K562 (cell line): ENCODE results near the gene KRTAP13-4. TPM values are rescaled to one million over a fixed set of nuclear protein-coding genes. Genes with fewer than 3 reads are reported as not detected.

Source experiments
- ATAC-seq: fragments of 200-7000 bp; cut with Tn5 transposase; 3 replicates; pipeline ENCODE4 v1.9.1; 2020; ENCODE audit warnings: moderate library complexity
- BruUV-seq: library from RNA; stranded (reverse); fragments of 400-500 nt; replicated peaks from 2 replicates; lab custom pipeline; 2021; lab: Mats Ljungman, UMichigan
- CTCF ChIA-PET: fragments of 300-600 bp; formaldehyde crosslinking; extraction: SDS; loops from one replicate; lab custom pipeline; 2021; ENCODE audit warnings: low intra/inter-chr PET ratio; lab: Yijun Ruan, JAX
- POLR2A ChIA-PET: fragments of 300-600, 350-650 bp; sonication (Branson Sonifier 250); formaldehyde crosslinking; extraction: SDS; loops from one replicate; lab custom pipeline; 2021; ENCODE audit warnings: antibody characterized with exemption, inconsistent platforms; lab: Yijun Ruan, JAX
- DNase-seq, 4 experiments: peaks; one replicate each; pipeline versions ENCODE4 v3.0.0 to v3.0.0-alpha.2; 2011 to 2018; ENCODE audit warnings: low spot score in 3 of 4, mixed read lengths in 3 of 4; ENCODE audit errors: extremely low read depth in 1 of 4
- FAIRE-seq: peaks from 2 replicates; lab custom pipeline; 2011; peaks lifted over from hg19 to GRCh38; lab: Jason Lieb, UNC
- H2AFZ ChIP-seq: 2 replicates; pipeline ENCODE4 v1.6.0; 2011; ENCODE audit warnings: low read depth, low read length, control low read depth, inconsistent platforms
- H3K27ac ChIP-seq: fragments of 200-600 bp; 3 replicates; pipeline ENCODE4 v1.8.0; 2011; ENCODE audit warnings: low read depth, mild to moderate bottlenecking, control low read depth, inconsistent platforms, low read length, moderate library complexity, mixed read lengths; ENCODE audit errors: extremely low read depth
- H3K27me3 ChIP-seq, 2 experiments: fragments of 300-600 bp in 1 of 2; 2 replicates in 1 of 2; 3 replicates in 1 of 2; pipeline versions ENCODE4 v1.6.0 to v1.8.0; 2011; ENCODE audit warnings: inconsistent platforms in 2 of 2, low read length in 2 of 2, mild to moderate bottlenecking in 1 of 2, mixed read lengths in 1 of 2, moderate library complexity in 1 of 2; ENCODE audit not compliant: control insufficient read depth in 2 of 2, insufficient read depth in 2 of 2
- H3K36me3 ChIP-seq: fragments of 300-600 bp; 3 replicates; pipeline ENCODE4 v1.8.0; 2011; ENCODE audit warnings: mild to moderate bottlenecking, low read length, inconsistent platforms; ENCODE audit not compliant: control insufficient read depth, insufficient read depth
- H3K4me1 ChIP-seq, 2 experiments: fragments of 200-600 bp in 1 of 2; replicated peaks in 1 of 2; 2 replicates in 1 of 2; 3 replicates in 1 of 2; pipeline versions ENCODE4 v1.5.1 to v1.8.0; 2011; ENCODE audit warnings: inconsistent platforms in 2 of 2, low read length in 2 of 2, mild to moderate bottlenecking in 1 of 2, mixed read lengths in 1 of 2, moderate library complexity in 1 of 2; ENCODE audit not compliant: control insufficient read depth in 2 of 2, insufficient read depth in 2 of 2
- H3K4me2 ChIP-seq: 2 replicates; pipeline ENCODE4 v1.6.1; 2011; ENCODE audit warnings: low read length, control low read depth, inconsistent platforms, mixed read lengths; ENCODE audit not compliant: insufficient read depth
- H3K4me3 ChIP-seq: fragments of 200-600 bp; sonication (generic), shearing (Covaris generic); 2 replicates; pipeline ENCODE4 v1.5.1; 2016; ENCODE audit warnings: control low read depth, inconsistent platforms
- H3K79me2 ChIP-seq: fragments of 200-600 bp; 3 replicates; pipeline ENCODE4 v1.8.0; 2011; ENCODE audit warnings: low read length, inconsistent platforms; ENCODE audit not compliant: control insufficient read depth, insufficient read depth
- H3K9ac ChIP-seq, 2 experiments: 2 replicates each; pipeline versions ENCODE4 v1.6.0 to v1.6.1; 2011; ENCODE audit warnings: low read depth in 2 of 2, low read length in 2 of 2, control low read depth in 1 of 2, inconsistent platforms in 1 of 2, mild to moderate bottlenecking in 1 of 2, mixed read lengths in 1 of 2; ENCODE audit not compliant: insufficient read depth in 1 of 2
- H3K9me1 ChIP-seq: one replicate; pipeline ENCODE4 v1.6.0; 2011; ENCODE audit warnings: inconsistent platforms, mild to moderate bottlenecking, low read length, moderate library complexity; ENCODE audit not compliant: control insufficient read depth, insufficient read depth
- H3K9me3 ChIP-seq: replicated peaks from 2 replicates; pipeline ENCODE4 v1.5.1; 2011; ENCODE audit warnings: low read depth, low read length, inconsistent platforms; ENCODE audit not compliant: control insufficient read depth, insufficient read depth
- H4K20me1 ChIP-seq: replicated peaks from 2 replicates; pipeline ENCODE4 v1.6.1; 2011; ENCODE audit warnings: low read length, inconsistent platforms, mixed read lengths; ENCODE audit not compliant: control insufficient read depth, insufficient read depth
- BCL6 ChIP-seq: fragments of 250-450 bp; sonication (Bioruptor Pico); IDR thresholded peaks from 2 replicates; pipeline ENCODE4 v1.4.0; 2020
- BMI1 ChIP-seq: fragments of 150-350 bp; IDR thresholded peaks from 2 replicates; pipeline ENCODE4 v1.6.1; 2014; ENCODE audit warnings: low read length
- DDX20 ChIP-seq: fragments of 450-650 bp; IDR thresholded peaks from 2 replicates; pipeline ENCODE4 v1.6.1; 2016; ENCODE audit warnings: missing genetic modification characterization, low read depth, mild to moderate bottlenecking, missing compliant biosample characterization, moderate library complexity
- FOXJ2 ChIP-seq: fragments of 200-800 bp; sonication (Bioruptor generic); IDR thresholded peaks from 2 replicates; pipeline ENCODE4 v1.6.1; 2016; ENCODE audit warnings: missing genetic modification characterization, missing compliant biosample characterization
- KAT2B ChIP-seq: IDR thresholded peaks from one replicate; pipeline ENCODE4 v1.6.1; 2012; ENCODE audit warnings: low read depth, mild to moderate bottlenecking, control low read depth, inconsistent platforms, low read length, moderate library complexity
- MCM2 ChIP-seq: fragments of 450-650 bp; IDR thresholded peaks from 2 replicates; pipeline ENCODE4 v1.6.1; 2017; ENCODE audit warnings: low read depth, mild to moderate bottlenecking
- MTF1 ChIP-seq: fragments of 250-450 bp; sonication (Bioruptor Pico); IDR thresholded peaks from 2 replicates; pipeline ENCODE4 v1.9.0; 2021; ENCODE audit warnings: moderate library complexity, mild to moderate bottlenecking, inconsistent platforms, borderline replicate concordance
- MXI1 ChIP-seq: IDR thresholded peaks from 2 replicates; pipeline ENCODE4 v1.6.1; 2011; ENCODE audit warnings: low read depth, mild to moderate bottlenecking, improper control_type of control experiment, low read length
- PHB ChIP-seq: fragments of 250-450 bp; sonication (Bioruptor Pico); IDR thresholded peaks from 2 replicates; pipeline ENCODE4 v1.5.0; 2021
- RUNX1 ChIP-seq: sonication (generic); IDR thresholded peaks from 2 replicates; pipeline ENCODE4 v1.6.1; 2016; ENCODE audit warnings: antibody characterized with exemption, low read depth
- SNIP1 ChIP-seq: fragments of 450-650 bp; IDR thresholded peaks from 2 replicates; pipeline ENCODE4 v1.7.1; 2017; ENCODE audit warnings: low read depth, mild to moderate bottlenecking
- ZBTB8A ChIP-seq: fragments of 450-650 bp; IDR thresholded peaks from 2 replicates; pipeline ENCODE4 v1.6.1; 2018; ENCODE audit warnings: mild to moderate bottlenecking, moderate library complexity; ENCODE audit not compliant: partially characterized antibody
- ZNF212 ChIP-seq: fragments of 450-650 bp; formaldehyde crosslinking; IDR thresholded peaks from 2 replicates; pipeline ENCODE4 v1.4.0; 2020; ENCODE audit warnings: mild to moderate bottlenecking
- WGBS: fragments of 100-300 bp; shearing (Covaris generic); methylation state at CpG from one replicate; pipeline ENCODE4 v1.1.6; 2016; ENCODE audit warnings: low coverage, mixed read lengths; ENCODE audit not compliant: insufficient coverage; ENCODE audit errors: missing lambda C conversion rate; 5-methylcytosine and 5-hydroxymethylcytosine counted together
- in situ Hi-C: fragments of 300-500 bp; cut with MboI; formaldehyde crosslinking; loops from 4 replicates; pipeline ENCODE4 v1.15.0; 2018; ENCODE audit warnings: inconsistent platforms, mixed read lengths
- intact Hi-C: fragments of 100-400 bp; cut with micrococcal nuclease; formaldehyde crosslinking; loops from 2 replicates; pipeline ENCODE4 v1.14.2; 2022
- polyA plus RNA-seq, 8 experiments: library from polyadenylated mRNA; depleted of rRNA in 4 of 8; stranded (reverse) in 5 of 8; unstranded in 3 of 8; fragments of >200 nt; fragmentation: Nextera tagmentation in 2 of 8; fragmentation: Illumina TruSeq in 1 of 8; extraction: Ambion mirVana in 2 of 8; extraction: Trizol in 1 of 8; gene quantifications; 2 replicates each; pipeline versions ENCODE4 v1.2.1 to v1.2.3, GENCODE V29; 2011 to 2014; ENCODE audit warnings: inconsistent platforms in 1 of 8, missing spikeins in 1 of 8
- total RNA-seq, 7 experiments: library from RNA; depleted of rRNA in 6 of 7; stranded (reverse); fragments of >200 nt in 6 of 7; fragmentation: Illumina TruSeq in 2 of 7; extraction: Trizol in 2 of 7; gene quantifications; 2 replicates each; pipeline versions ENCODE4 v1.2.1 to v1.2.3, GENCODE V29; 2011 to 2021; ENCODE audit warnings: low replicate concordance in 1 of 7
- TF ChIP-seq, protein P1 (sequence below): sonication (generic); formaldehyde crosslinking; IDR thresholded peaks from 2 replicates; pipeline ENCODE4 v1.4.0; 2020; ENCODE audit warnings: mild to moderate bottlenecking, missing genetic modification reagents
- TF ChIP-seq, protein P2 (sequence below): fragments of 250-450 bp; sonication (Bioruptor Pico); IDR thresholded peaks from 2 replicates; pipeline ENCODE4 v1.5.0; 2021

Gene KRTAP13-4
- total and polyA plus RNA-seq, 9 of the 15 experiments (the other 6 are each of a cell fraction or from before 2014, with no cell fraction given): not detected

DNA sequence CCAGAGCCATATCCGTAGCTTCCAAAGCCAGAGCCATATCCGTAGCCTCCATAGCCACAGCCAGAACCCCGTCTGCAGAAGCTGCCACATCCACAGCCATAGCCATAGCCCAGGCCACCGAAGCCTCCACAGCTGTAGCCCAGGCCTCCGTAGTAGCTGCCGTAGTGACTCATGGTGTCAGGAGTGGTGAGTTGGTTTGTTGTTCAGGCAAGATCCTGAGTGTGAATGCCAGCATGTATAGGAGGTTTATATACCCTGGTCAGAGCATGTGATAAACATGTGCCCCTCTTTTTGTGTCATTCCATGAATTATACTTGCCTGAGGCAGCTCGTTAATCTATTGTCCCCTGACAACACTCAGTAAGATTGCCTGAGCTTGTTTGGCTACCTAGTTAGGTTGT lies 50.1 kb downstream of the KRTAP13-4 start, which contains the start of gene KRTAP19-1:
KRTAP19-1 (minus strand) TSS at position 223 of the 400 bp plus-strand sequence; CDS start at position 173, 50 bp downstream.
- Histone ChIP-seq H3K9ac (no peak within 1 kb of the TSS), H3K79me2 (no peaks in the 10 kb centered on the region), H3K4me3 (no peak within 1 kb of the TSS), H3K4me1 (no peaks in the 10 kb centered on the region), H2AFZ (no peak within 1 kb of the TSS), H3K9me3 (no peaks in the 10 kb centered on the region; the same call in 1 of the 2 replicates), H3K9me1 (no peaks in the 10 kb centered on the region), H4K20me1 (no peaks in the 10 kb centered on the region), H3K27me3 (no peaks in the 10 kb centered on the region), H3K27ac (no peak within 1 kb of the TSS), H3K4me2 (no peak within 1 kb of the TSS), H3K36me3 (no peaks in the 10 kb centered on the region)
- in situ Hi-C loops (no loop called here), intact Hi-C loops (no loop called here)
- CTCF ChIA-PET: no interaction called here
- POLR2A ChIA-PET: no interaction called here
- FAIRE-seq (no peak), DNase-seq (no peak), ATAC-seq (no peak)
- WGBS: under 1% methylated on average over 7 of the region's 7 CpGs
- TF ChIP-seq RUNX1 (no peak), DDX20 (tag) (no peak), PHB (CRISPR knock-in tag) (no peak), ZBTB8A (no peak), BMI1 (no peak), BCL6 (no peak), KAT2B (no peak), SNIP1 (no peak), MXI1 (no peak), MCM2 (no peak), ZNF212 (CRISPR knock-in tag) (no peak), FOXJ2 (tag) (no peak), MTF1 (no peak)
- TF ChIP-seq, protein P1, sequence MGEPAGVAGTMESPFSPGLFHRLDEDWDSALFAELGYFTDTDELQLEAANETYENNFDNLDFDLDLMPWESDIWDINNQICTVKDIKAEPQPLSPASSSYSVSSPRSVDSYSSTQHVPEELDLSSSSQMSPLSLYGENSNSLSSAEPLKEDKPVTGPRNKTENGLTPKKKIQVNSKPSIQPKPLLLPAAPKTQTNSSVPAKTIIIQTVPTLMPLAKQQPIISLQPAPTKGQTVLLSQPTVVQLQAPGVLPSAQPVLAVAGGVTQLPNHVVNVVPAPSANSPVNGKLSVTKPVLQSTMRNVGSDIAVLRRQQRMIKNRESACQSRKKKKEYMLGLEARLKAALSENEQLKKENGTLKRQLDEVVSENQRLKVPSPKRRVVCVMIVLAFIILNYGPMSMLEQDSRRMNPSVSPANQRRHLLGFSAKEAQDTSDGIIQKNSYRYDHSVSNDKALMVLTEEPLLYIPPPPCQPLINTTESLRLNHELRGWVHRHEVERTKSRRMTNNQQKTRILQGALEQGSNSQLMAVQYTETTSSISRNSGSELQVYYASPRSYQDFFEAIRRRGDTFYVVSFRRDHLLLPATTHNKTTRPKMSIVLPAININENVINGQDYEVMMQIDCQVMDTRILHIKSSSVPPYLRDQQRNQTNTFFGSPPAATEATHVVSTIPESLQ (CRISPR knock-in tag): no peak
- TF ChIP-seq, protein P2, sequence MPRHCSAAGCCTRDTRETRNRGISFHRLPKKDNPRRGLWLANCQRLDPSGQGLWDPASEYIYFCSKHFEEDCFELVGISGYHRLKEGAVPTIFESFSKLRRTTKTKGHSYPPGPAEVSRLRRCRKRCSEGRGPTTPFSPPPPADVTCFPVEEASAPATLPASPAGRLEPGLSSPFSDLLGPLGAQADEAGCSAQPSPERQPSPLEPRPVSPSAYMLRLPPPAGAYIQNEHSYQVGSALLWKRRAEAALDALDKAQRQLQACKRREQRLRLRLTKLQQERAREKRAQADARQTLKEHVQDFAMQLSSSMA: no peak
- no TSS peak for BruUV-seq

Other genes starting within 250 kb of the KRTAP13-4 start
Only the 7 nearest of the 26 such genes appear.
- not detected in 2 replicates for gene KRTAP13-2, start 57.9 kb upstream of the KRTAP13-4 start, total RNA-seq (2014; rRNA removed)
- gene KRTAP13-2, start 57.9 kb upstream of the KRTAP13-4 start, total RNA-seq (2014; rRNA removed; fragmentation: Illumina TruSeq; extraction: Trizol): not detected in 2 replicates
- not detected in 2 replicates for gene KRTAP13-2, start 57.9 kb upstream of the KRTAP13-4 start, total RNA-seq (2015; rRNA removed; fragmentation: Illumina TruSeq; extraction: Trizol)
- gene KRTAP13-2, start 57.9 kb upstream of the KRTAP13-4 start, total RNA-seq (2021): not detected in 2 replicates
- gene KRTAP13-2, start 57.9 kb upstream of the KRTAP13-4 start, polyA plus RNA-seq (2011; rRNA removed): not detected in 2 replicates
- gene KRTAP13-2, start 57.9 kb upstream of the KRTAP13-4 start, polyA plus RNA-seq (2014; fragmentation: Illumina TruSeq; extraction: Trizol): not detected in 2 replicates
- gene KRTAP13-2, start 57.9 kb upstream of the KRTAP13-4 start, polyA plus RNA-seq (2014; fragmentation: Nextera tagmentation; extraction: Ambion mirVana): not detected
- gene KRTAP13-2, start 57.9 kb upstream of the KRTAP13-4 start, polyA plus RNA-seq (2014; rRNA removed): not detected in 2 replicates
- not detected in 2 replicates for gene KRTAP13-1, start 34.2 kb upstream of the KRTAP13-4 start, total RNA-seq (2014; rRNA removed)
- gene KRTAP13-1, start 34.2 kb upstream of the KRTAP13-4 start, total RNA-seq (2014; rRNA removed; fragmentation: Illumina TruSeq; extraction: Trizol): not detected in 2 replicates
- gene KRTAP13-1, start 34.2 kb upstream of the KRTAP13-4 start, total RNA-seq (2015; rRNA removed; fragmentation: Illumina TruSeq; extraction: Trizol): not detected in 2 replicates
- not detected in 2 replicates for gene KRTAP13-1, start 34.2 kb upstream of the KRTAP13-4 start, total RNA-seq (2021)
- gene KRTAP13-1, start 34.2 kb upstream of the KRTAP13-4 start, polyA plus RNA-seq (2011; rRNA removed): not detected in 2 replicates
- not detected in 2 replicates for gene KRTAP13-1, start 34.2 kb upstream of the KRTAP13-4 start, polyA plus RNA-seq (2014; fragmentation: Illumina TruSeq; extraction: Trizol)
- gene KRTAP13-1, start 34.2 kb upstream of the KRTAP13-4 start, polyA plus RNA-seq (2014; fragmentation: Nextera tagmentation; extraction: Ambion mirVana): not detected
- not detected in 2 replicates for gene KRTAP13-1, start 34.2 kb upstream of the KRTAP13-4 start, polyA plus RNA-seq (2014; rRNA removed)
- gene KRTAP13-3, start 4.3 kb upstream of the KRTAP13-4 start, total RNA-seq (2014; rRNA removed): not detected in 2 replicates
- gene KRTAP13-3, start 4.3 kb upstream of the KRTAP13-4 start, total RNA-seq (2014; rRNA removed; fragmentation: Illumina TruSeq; extraction: Trizol): not detected in 2 replicates
- gene KRTAP13-3, start 4.3 kb upstream of the KRTAP13-4 start, total RNA-seq (2015; rRNA removed; fragmentation: Illumina TruSeq; extraction: Trizol): not detected in 2 replicates
- not detected in 2 replicates for gene KRTAP13-3, start 4.3 kb upstream of the KRTAP13-4 start, total RNA-seq (2021)
- gene KRTAP13-3, start 4.3 kb upstream of the KRTAP13-4 start, polyA plus RNA-seq (2011; rRNA removed): not detected in 2 replicates
- gene KRTAP13-3, start 4.3 kb upstream of the KRTAP13-4 start, polyA plus RNA-seq (2014; fragmentation: Illumina TruSeq; extraction: Trizol): not detected in 2 replicates
- not detected for gene KRTAP13-3, start 4.3 kb upstream of the KRTAP13-4 start, polyA plus RNA-seq (2014; fragmentation: Nextera tagmentation; extraction: Ambion mirVana)
- not detected in 2 replicates for gene KRTAP13-3, start 4.3 kb upstream of the KRTAP13-4 start, polyA plus RNA-seq (2014; rRNA removed)
- not detected in 2 replicates for gene KRTAP15-1, start 10.1 kb downstream of the KRTAP13-4 start, total RNA-seq (2014; rRNA removed)
- gene KRTAP15-1, start 10.1 kb downstream of the KRTAP13-4 start, total RNA-seq (2014; rRNA removed; fragmentation: Illumina TruSeq; extraction: Trizol): not detected in 2 replicates
- not detected in 2 replicates for gene KRTAP15-1, start 10.1 kb downstream of the KRTAP13-4 start, total RNA-seq (2015; rRNA removed; fragmentation: Illumina TruSeq; extraction: Trizol)
- gene KRTAP15-1, start 10.1 kb downstream of the KRTAP13-4 start, total RNA-seq (2021): not detected in 2 replicates
- gene KRTAP15-1, start 10.1 kb downstream of the KRTAP13-4 start, polyA plus RNA-seq (2011; rRNA removed): not detected in 2 replicates
- gene KRTAP15-1, start 10.1 kb downstream of the KRTAP13-4 start, polyA plus RNA-seq (2014; fragmentation: Illumina TruSeq; extraction: Trizol): not detected in 2 replicates
- not detected for gene KRTAP15-1, start 10.1 kb downstream of the KRTAP13-4 start, polyA plus RNA-seq (2014; fragmentation: Nextera tagmentation; extraction: Ambion mirVana)
- not detected in 2 replicates for gene KRTAP15-1, start 10.1 kb downstream of the KRTAP13-4 start, polyA plus RNA-seq (2014; rRNA removed)
- gene KRTAP19-1, start 50.1 kb downstream of the KRTAP13-4 start, total RNA-seq (2014; rRNA removed): not detected in 2 replicates
- gene KRTAP19-1, start 50.1 kb downstream of the KRTAP13-4 start, total RNA-seq (2014; rRNA removed; fragmentation: Illumina TruSeq; extraction: Trizol): not detected in 2 replicates
- gene KRTAP19-1, start 50.1 kb downstream of the KRTAP13-4 start, total RNA-seq (2015; rRNA removed; fragmentation: Illumina TruSeq; extraction: Trizol): not detected in 2 replicates
- not detected in 2 replicates for gene KRTAP19-1, start 50.1 kb downstream of the KRTAP13-4 start, total RNA-seq (2021)
- gene KRTAP19-1, start 50.1 kb downstream of the KRTAP13-4 start, polyA plus RNA-seq (2011; rRNA removed): not detected in 2 replicates
- gene KRTAP19-1, start 50.1 kb downstream of the KRTAP13-4 start, polyA plus RNA-seq (2014; fragmentation: Illumina TruSeq; extraction: Trizol): not detected in 2 replicates
- gene KRTAP19-1, start 50.1 kb downstream of the KRTAP13-4 start, polyA plus RNA-seq (2014; fragmentation: Nextera tagmentation; extraction: Ambion mirVana): not detected
- not detected in 2 replicates for gene KRTAP19-1, start 50.1 kb downstream of the KRTAP13-4 start, polyA plus RNA-seq (2014; rRNA removed)
- not detected in 2 replicates for gene KRTAP19-2, start 57.2 kb downstream of the KRTAP13-4 start, total RNA-seq (2014; rRNA removed)
- gene KRTAP19-2, start 57.2 kb downstream of the KRTAP13-4 start, total RNA-seq (2014; rRNA removed; fragmentation: Illumina TruSeq; extraction: Trizol): not detected in 2 replicates
- gene KRTAP19-2, start 57.2 kb downstream of the KRTAP13-4 start, total RNA-seq (2015; rRNA removed; fragmentation: Illumina TruSeq; extraction: Trizol): not detected in 2 replicates
- gene KRTAP19-2, start 57.2 kb downstream of the KRTAP13-4 start, total RNA-seq (2021): not detected in 2 replicates
- not detected in 2 replicates for gene KRTAP19-2, start 57.2 kb downstream of the KRTAP13-4 start, polyA plus RNA-seq (2011; rRNA removed)
- not detected in 2 replicates for gene KRTAP19-2, start 57.2 kb downstream of the KRTAP13-4 start, polyA plus RNA-seq (2014; fragmentation: Illumina TruSeq; extraction: Trizol)
- gene KRTAP19-2, start 57.2 kb downstream of the KRTAP13-4 start, polyA plus RNA-seq (2014; fragmentation: Nextera tagmentation; extraction: Ambion mirVana): not detected
- gene KRTAP19-2, start 57.2 kb downstream of the KRTAP13-4 start, polyA plus RNA-seq (2014; rRNA removed): not detected in 2 replicates
- gene KRTAP19-3, start 61.8 kb downstream of the KRTAP13-4 start, total RNA-seq (2014; rRNA removed): not detected in 2 replicates
- gene KRTAP19-3, start 61.8 kb downstream of the KRTAP13-4 start, total RNA-seq (2014; rRNA removed; fragmentation: Illumina TruSeq; extraction: Trizol): not detected in 2 replicates
- not detected in 2 replicates for gene KRTAP19-3, start 61.8 kb downstream of the KRTAP13-4 start, total RNA-seq (2015; rRNA removed; fragmentation: Illumina TruSeq; extraction: Trizol)
- gene KRTAP19-3, start 61.8 kb downstream of the KRTAP13-4 start, total RNA-seq (2021): not detected in 2 replicates
- not detected in 2 replicates for gene KRTAP19-3, start 61.8 kb downstream of the KRTAP13-4 start, polyA plus RNA-seq (2011; rRNA removed)
- not detected in 2 replicates for gene KRTAP19-3, start 61.8 kb downstream of the KRTAP13-4 start, polyA plus RNA-seq (2014; fragmentation: Illumina TruSeq; extraction: Trizol)
- not detected for gene KRTAP19-3, start 61.8 kb downstream of the KRTAP13-4 start, polyA plus RNA-seq (2014; fragmentation: Nextera tagmentation; extraction: Ambion mirVana)
- not detected in 2 replicates for gene KRTAP19-3, start 61.8 kb downstream of the KRTAP13-4 start, polyA plus RNA-seq (2014; rRNA removed)